Gastrocnemius medialis (tissue), 4 donors: ENCODE measurements around the gene PPP2R1A. TPM values are rescaled to one million over a fixed set of nuclear protein-coding genes. Genes with fewer than 3 reads are reported as not detected.
A peak's percentile ranks its signal among the peaks of the same experiment; 100 is the strongest.

Experiments
- ATAC-seq, 2 donors: fragments of 150-250 bp; one replicate each; pipeline ENCODE4 v1.9.1; 2016
- DNase-seq, 2 donors: peaks; one replicate each; pipeline ENCODE4 v3.0.0-alpha.2; 2019
- H3K27ac ChIP-seq, 4 donors: fragments of 200-600 bp; sonication (generic); 1 replicate in 1 of 4; 2 replicates in 3 of 4; pipeline ENCODE4 v1.5.1; 2016 to 2018; ENCODE audit warnings: mild to moderate bottlenecking in 2 of 4, moderate library complexity in 1 of 4
- H3K27me3 ChIP-seq, 3 donors: fragments of 200-600 bp; sonication (generic) in 2 of 3; 1 replicate in 1 of 3; 2 replicates in 2 of 3; pipeline versions ENCODE4 v1.5.1 to v1.6.0; 2016 to 2019; ENCODE audit warnings: mild to moderate bottlenecking in 1 of 3, moderate library complexity in 1 of 3
- H3K36me3 ChIP-seq, 2 donors: fragments of 200-600 bp; sonication (generic) in 1 of 2; one replicate each; pipeline ENCODE4 v1.5.1; 2017 to 2018
- H3K4me1 ChIP-seq, 2 donors: fragments of 200-600 bp; sonication (generic) in 1 of 2; one replicate each; pipeline ENCODE4 v1.5.1; 2016 to 2017; ENCODE audit warnings: mild to moderate bottlenecking in 2 of 2
- H3K4me3 ChIP-seq, 4 donors: fragments of 200-600 bp; sonication (generic) in 3 of 4; 1 replicate in 1 of 4; 2 replicates in 3 of 4; pipeline ENCODE4 v1.5.1; 2016 to 2019; ENCODE audit warnings: mild to moderate bottlenecking in 2 of 4
- H3K9me3 ChIP-seq, 3 donors: fragments of 200-600 bp; sonication (generic) in 2 of 3; 1 replicate in 1 of 3; 2 replicates in 2 of 3; pipeline ENCODE4 v1.5.1; 2016 to 2019
- POLR2A ChIP-seq, 2 donors: fragments of 450-650 bp; IDR thresholded peaks; one replicate each; pipeline ENCODE4 v1.6.1; 2017; ENCODE audit warnings: antibody characterized with exemption in 2 of 2, mild to moderate bottlenecking in 2 of 2, moderate library complexity in 2 of 2
- in situ Hi-C, 4 donors: fragments of 200-750 bp; cut with MboI; loops; one replicate each; pipeline versions ENCODE4 v1.15.0 to v1.8.0; 2017; ENCODE audit warnings: low sequenced_read_pairs in 4 of 4
- intact Hi-C: fragments of 100-400 bp; cut with DNase I; formaldehyde crosslinking; loops from one replicate; pipeline ENCODE4 v1.15.1; 2023; ENCODE audit warnings: low total_unique reads
- total RNA-seq, 4 donors: library from RNA; depleted of rRNA; stranded (reverse); fragments of >200 nt; gene quantifications; one replicate each; pipeline versions ENCODE4 v1.1.0 to v1.2.3, GENCODE V29; 2016
- TF ChIP-seq, protein P1 (sequence below), 5 experiments: fragments of 450-650 bp in 3 of 5; fragments of 200-600 bp in 2 of 5; sonication (generic) in 2 of 5; IDR thresholded peaks in 4 of 5; conservative IDR thresholded peaks in 1 of 5; 1 replicate in 4 of 5; 2 replicates in 1 of 5; pipeline ENCODE4 v1.5.1; 2016 to 2019; ENCODE audit warnings: antibody characterized with exemption in 5 of 5, mild to moderate bottlenecking in 3 of 5, moderate library complexity in 3 of 5

PPP2R1A gene
- total RNA-seq, 4 donors from 2014 or later = 263 to 302 (median 290) TPM

DNA sequence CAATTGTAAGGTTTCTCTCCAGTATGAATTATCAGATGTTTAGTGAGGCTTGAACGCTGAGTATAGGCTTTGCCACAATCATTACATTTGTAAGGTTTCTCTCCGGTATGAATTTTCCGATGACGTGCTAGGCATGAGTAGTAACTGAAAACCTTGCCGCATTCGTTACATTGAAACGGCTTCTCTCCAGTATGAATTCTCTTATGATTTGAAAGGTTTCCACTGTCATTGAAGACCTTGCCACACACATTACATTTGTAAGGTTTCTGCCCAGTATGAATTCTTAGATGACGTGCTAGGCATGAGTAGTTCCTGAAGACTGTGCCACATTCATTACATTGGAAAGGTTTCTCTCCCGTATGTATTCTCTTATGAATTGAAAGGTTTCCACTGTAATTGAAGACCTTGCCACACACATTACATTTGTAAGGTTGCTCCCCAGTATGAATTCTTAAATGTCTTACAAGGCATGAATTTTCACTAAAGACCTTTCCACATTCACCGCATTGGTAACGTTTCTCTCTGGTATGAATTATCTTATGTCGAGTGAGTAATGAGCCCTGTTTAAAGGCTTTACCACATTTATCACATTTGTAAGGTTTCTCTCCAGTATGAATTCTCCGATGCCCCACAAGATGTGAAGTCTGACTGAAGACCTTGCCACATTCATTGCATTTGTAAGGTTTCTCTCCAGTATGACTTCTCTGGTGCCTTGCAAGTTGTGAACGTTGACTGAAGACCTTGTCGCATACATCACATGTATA lies 34.1 kb upstream of the PPP2R1A start:
- intact Hi-C loops (no loop called here), in situ Hi-C loops (no loop called here)
- H3K9me3 ChIP-seq = peaks cover 0 to 32% (median 13%) of the 10 kb centered on the region in 3 donors
- H3K27me3 ChIP-seq = no peaks in the 10 kb centered on the region
- no peak for ATAC-seq
- DNase-seq = no peak
- H3K4me3 ChIP-seq = peak overlapping the region in 1 of 4 donors; percentile 26
- H3K27ac ChIP-seq = no peak overlapping the region
- peaks cover 0 to 62% of the 10 kb centered on the region in 2 donors for H3K36me3 ChIP-seq
- no peaks in the 10 kb centered on the region for H3K4me1 ChIP-seq
- no peak for TF ChIP-seq POLR2A (IDR thresholded peaks at IDR 0.05)
- TF ChIP-seq, protein P1, sequence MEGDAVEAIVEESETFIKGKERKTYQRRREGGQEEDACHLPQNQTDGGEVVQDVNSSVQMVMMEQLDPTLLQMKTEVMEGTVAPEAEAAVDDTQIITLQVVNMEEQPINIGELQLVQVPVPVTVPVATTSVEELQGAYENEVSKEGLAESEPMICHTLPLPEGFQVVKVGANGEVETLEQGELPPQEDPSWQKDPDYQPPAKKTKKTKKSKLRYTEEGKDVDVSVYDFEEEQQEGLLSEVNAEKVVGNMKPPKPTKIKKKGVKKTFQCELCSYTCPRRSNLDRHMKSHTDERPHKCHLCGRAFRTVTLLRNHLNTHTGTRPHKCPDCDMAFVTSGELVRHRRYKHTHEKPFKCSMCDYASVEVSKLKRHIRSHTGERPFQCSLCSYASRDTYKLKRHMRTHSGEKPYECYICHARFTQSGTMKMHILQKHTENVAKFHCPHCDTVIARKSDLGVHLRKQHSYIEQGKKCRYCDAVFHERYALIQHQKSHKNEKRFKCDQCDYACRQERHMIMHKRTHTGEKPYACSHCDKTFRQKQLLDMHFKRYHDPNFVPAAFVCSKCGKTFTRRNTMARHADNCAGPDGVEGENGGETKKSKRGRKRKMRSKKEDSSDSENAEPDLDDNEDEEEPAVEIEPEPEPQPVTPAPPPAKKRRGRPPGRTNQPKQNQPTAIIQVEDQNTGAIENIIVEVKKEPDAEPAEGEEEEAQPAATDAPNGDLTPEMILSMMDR (IDR thresholded peaks at IDR 0.05 in 4 of 5, conservative IDR thresholded peaks at IDR 0.05 in 1 of 5) = no peak

DNA sequence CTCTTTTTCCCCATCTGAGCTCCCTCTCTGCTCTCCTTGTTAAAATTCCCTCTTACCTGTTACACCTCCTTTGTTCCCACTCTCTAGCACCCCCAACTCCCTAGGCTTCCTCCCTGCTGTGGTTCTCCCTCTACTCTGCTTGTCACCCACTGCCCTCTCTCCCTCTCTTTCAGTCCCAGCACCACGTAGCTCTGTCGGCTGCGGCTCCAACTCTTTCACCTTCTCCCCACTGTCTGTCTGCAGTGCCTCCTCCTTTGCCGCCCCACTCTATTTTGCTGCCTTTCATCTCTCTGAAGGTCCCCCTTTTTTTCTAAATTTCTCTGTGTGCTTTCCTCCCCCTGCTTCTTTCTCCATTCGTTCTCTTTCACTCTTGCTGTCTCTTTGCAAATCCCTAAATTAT lies 19.5 kb upstream of the PPP2R1A start:
- Histone ChIP-seq H3K27ac (peak overlapping the region; percentile 78 to 85 (median 84)), H3K9me3 (no peaks in the 10 kb centered on the region), H3K27me3 (no peaks in the 10 kb centered on the region), H3K36me3 (peaks cover 0 to 26% of the 10 kb centered on the region in 2 donors), H3K4me3 (peak overlapping the region; percentile 71 to 94 (median 82)), H3K4me1 (peaks cover 7 to 9% of the 10 kb centered on the region in 2 donors)
- DNase-seq (no peak), ATAC-seq (no peak)
- intact Hi-C loops = no loop called here
- TF ChIP-seq POLR2A (IDR thresholded peaks at IDR 0.05) = no peak
- TF ChIP-seq, protein P1 (IDR thresholded peaks at IDR 0.05 in 4 of 5, conservative IDR thresholded peaks at IDR 0.05 in 1 of 5) = no peak
- in situ Hi-C loops = no loop called here

DNA sequence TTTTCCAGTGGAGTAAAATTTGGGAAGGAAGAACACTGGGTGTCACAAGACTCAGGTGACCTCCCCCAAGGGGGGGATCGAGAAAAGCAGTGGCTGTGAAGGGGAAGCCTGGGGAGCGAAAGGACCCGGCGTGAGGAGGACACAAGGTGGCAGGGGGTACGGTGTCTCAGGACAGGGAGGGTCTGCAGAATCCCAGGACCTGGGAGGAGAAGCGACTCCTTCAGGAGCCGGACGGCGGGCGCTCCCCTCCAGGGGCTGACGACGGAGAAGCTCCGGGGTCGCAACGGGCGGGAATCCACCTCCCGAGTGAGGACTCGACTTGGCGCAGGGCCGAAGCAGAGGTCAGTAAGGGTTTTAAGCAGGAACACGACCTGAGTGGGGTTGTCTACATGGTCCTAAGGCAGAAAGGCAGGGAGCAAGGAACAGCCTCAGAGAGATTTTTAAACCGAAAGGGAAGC lies 19.0 kb upstream of the PPP2R1A start:
- peak overlapping the region; percentile 71 to 94 (median 82) for H3K4me3 ChIP-seq
- DNase-seq (no peak), ATAC-seq (peak; percentile 57 to 74)
- in situ Hi-C loops = no loop called here
- peaks cover 7 to 9% of the 10 kb centered on the region in 2 donors for H3K4me1 ChIP-seq
- TF ChIP-seq, protein P1 (IDR thresholded peaks at IDR 0.05 in 4 of 5, conservative IDR thresholded peaks at IDR 0.05 in 1 of 5) = no peak
- no peak for TF ChIP-seq POLR2A (IDR thresholded peaks at IDR 0.05)
- intact Hi-C loops = loop anchor here (1.0 kb wide), 2 partner anchors 18 to 31 kb away; no protein-coding TSS in a partner anchor
- no peaks in the 10 kb centered on the region for H3K9me3 ChIP-seq
- H3K27me3 ChIP-seq = no peaks in the 10 kb centered on the region
- peak overlapping the region; percentile 78 to 85 (median 84) for H3K27ac ChIP-seq
- H3K36me3 ChIP-seq = peaks cover 0 to 21% of the 10 kb centered on the region in 2 donors

DNA sequence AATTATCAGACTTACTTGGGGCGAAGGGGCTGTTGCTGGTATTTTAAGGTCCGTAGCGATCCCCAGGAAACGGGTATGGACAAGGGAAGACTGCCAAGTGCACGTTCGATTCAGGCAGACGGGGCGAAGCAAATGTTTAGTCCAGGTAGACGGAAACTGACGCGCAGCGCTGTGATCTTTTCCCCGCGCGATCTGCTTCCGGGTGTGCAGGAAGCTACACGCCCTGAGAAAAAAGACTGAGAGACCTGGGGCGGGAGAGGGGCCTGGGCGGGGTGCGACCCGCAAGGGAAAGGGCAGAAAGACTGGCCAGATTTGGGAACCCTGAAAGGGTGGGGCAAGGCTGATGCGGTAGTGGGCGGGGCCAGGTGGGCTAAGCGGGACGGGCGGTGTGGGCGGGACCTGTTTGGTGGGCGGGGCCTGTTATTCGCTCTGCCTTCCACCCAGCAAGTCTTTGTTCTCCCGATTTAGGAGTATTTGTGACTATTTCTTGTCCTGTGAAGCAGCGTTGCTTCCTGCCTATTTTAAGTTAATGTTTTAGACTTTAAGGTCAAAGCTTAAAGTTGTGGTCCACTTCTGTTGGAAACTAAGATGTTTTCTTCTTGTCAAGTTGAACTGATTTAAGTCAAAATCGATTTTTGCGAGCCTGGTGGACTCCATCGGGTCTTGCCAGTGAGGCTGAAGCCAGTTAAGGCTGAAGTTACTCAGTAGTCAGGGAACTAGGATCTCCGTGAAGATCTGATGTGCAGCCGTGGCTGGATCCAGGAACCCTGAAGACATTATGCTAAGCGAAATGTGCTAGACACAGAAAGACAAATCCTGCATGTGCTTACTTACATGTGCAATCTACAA lies 18.3 kb upstream of the PPP2R1A start, which contains the start of gene ZNF836:
ZNF836 (minus strand) TSS at position 301 of the 849 bp plus-strand sequence. CDS start 3,549 bp downstream, outside the sequence.
- H3K27ac ChIP-seq = peak within 1 kb of the TSS; percentile 78 to 85 (median 84)
- no peaks in the 10 kb centered on the region for H3K9me3 ChIP-seq
- intact Hi-C loops = loop anchor here (1.0 kb wide), 2 partner anchors 18 to 31 kb away; no protein-coding TSS in a partner anchor
- TF ChIP-seq POLR2A (IDR thresholded peaks at IDR 0.05) = peak in 1 of 2 donors; percentile 13
- TF ChIP-seq, protein P1 (IDR thresholded peaks at IDR 0.05 in 4 of 5, conservative IDR thresholded peaks at IDR 0.05 in 1 of 5) = no peak
- peak; percentile 83 to 84 for DNase-seq
- H3K27me3 ChIP-seq = no peaks in the 10 kb centered on the region
- peaks cover 7 to 9% of the 10 kb centered on the region in 2 donors for H3K4me1 ChIP-seq
- peak; percentile 91 to 92 for ATAC-seq
- H3K36me3 ChIP-seq = peaks cover 0 to 15% of the 10 kb centered on the region in 2 donors
- in situ Hi-C loops = no loop called here
- peak within 1 kb of the TSS; percentile 71 to 94 (median 82) for H3K4me3 ChIP-seq
